WTC11 (cell line): Measurements from ENCODE around the gene SLCO2A1.

ENCODE experiments used
- CREB1 ChIP-seq: sonication (generic); formaldehyde crosslinking; IDR thresholded peaks from 2 replicates; pipeline ENCODE4 v1.8.0; 2023; ENCODE audit warnings: mild to moderate bottlenecking, missing genetic modification reagents
- E2F4 ChIP-seq: sonication (generic); formaldehyde crosslinking; IDR thresholded peaks from 2 replicates; pipeline ENCODE4 v1.8.1; 2022; ENCODE audit warnings: low read depth, mild to moderate bottlenecking, moderate library complexity, missing genetic modification reagents, borderline replicate concordance
- PRDM15 ChIP-seq: sonication (generic); formaldehyde crosslinking; IDR thresholded peaks from 2 replicates; pipeline ENCODE4 v1.8.0; 2022; ENCODE audit warnings: missing genetic modification reagents
- SP1 ChIP-seq: sonication (generic); formaldehyde crosslinking; conservative IDR thresholded peaks from 2 replicates; pipeline ENCODE4 v1.8.1; 2022; ENCODE audit warnings: missing genetic modification reagents

GRCh38 chr3:134059671-134060560 is 30.2 kb upstream of the SLCO2A1 start:
- TF ChIP-seq E2F4 (CRISPR knock-in tag) (no peak), PRDM15 (CRISPR knock-in tag) (no peak), CREB1 (CRISPR knock-in tag) (no peak), SP1 (no peak)
